ENCODE measurements around the gene MYADML2. TPM values are rescaled to one million over a fixed set of nuclear protein-coding genes. Genes with fewer than 3 reads are reported as not detected.

MYADML2 gene
- total RNA-seq, 1 donor from 2014 or later = not detected

GRCh38 chr17:81964081-81964849 is 17.2 kb upstream of the MYADML2 start:
- TF ChIP-seq CTCF (IDR thresholded peaks at IDR 0.05; ENCODE audit: unreplicated experiment) = no peak
- no peaks in the 10 kb centered on the region for H3K36me3 Mint-ChIP-seq (ENCODE audit: low read depth, unreplicated experiment)
- no peak overlapping the region for H3K27ac Mint-ChIP-seq (ENCODE audit: unreplicated experiment)
- H3K27me3 Mint-ChIP-seq (ENCODE audit: unreplicated experiment) = peaks cover 23% of the 10 kb centered on the region
- no peaks in the 10 kb centered on the region for H3K9me3 Mint-ChIP-seq (ENCODE audit: unreplicated experiment)
- H3K4me3 Mint-ChIP-seq (ENCODE audit: unreplicated experiment) = no peak overlapping the region
- H3K4me1 Mint-ChIP-seq (ENCODE audit: unreplicated experiment) = no peaks in the 10 kb centered on the region
- DNase-seq (ENCODE audit: low spot score) = no peak

- Mint-ChIP-seq H3K4me3 (ENCODE audit: unreplicated experiment) (no peak overlapping the region), H3K27me3 (ENCODE audit: unreplicated experiment) (peaks cover 30% of the 10 kb centered on the region), H3K36me3 (ENCODE audit: low read depth, unreplicated experiment) (peaks cover 5% of the 10 kb centered on the region), H3K9me3 (ENCODE audit: unreplicated experiment) (no peaks in the 10 kb centered on the region), H3K4me1 (ENCODE audit: unreplicated experiment) (peaks cover 4% of the 10 kb centered on the region), H3K27ac (ENCODE audit: unreplicated experiment) (no peak overlapping the region)
- no peak for DNase-seq (ENCODE audit: low spot score)
- no peak for TF ChIP-seq CTCF (IDR thresholded peaks at IDR 0.05; ENCODE audit: unreplicated experiment)
These were observed 15.7 kb upstream of the MYADML2 start for GRCh38 chr17:81962499-81963441.

GRCh38 chr17:81961521-81962498 is 14.8 kb upstream of the MYADML2 start:
- Mint-ChIP-seq H3K36me3 (ENCODE audit: low read depth, unreplicated experiment) (peaks cover 8% of the 10 kb centered on the region), H3K27me3 (ENCODE audit: unreplicated experiment) (peaks cover 36% of the 10 kb centered on the region), H3K4me1 (ENCODE audit: unreplicated experiment) (peaks cover 4% of the 10 kb centered on the region), H3K4me3 (ENCODE audit: unreplicated experiment) (no peak overlapping the region), H3K9me3 (ENCODE audit: unreplicated experiment) (no peaks in the 10 kb centered on the region), H3K27ac (ENCODE audit: unreplicated experiment) (no peak overlapping the region)
- no peak for DNase-seq (ENCODE audit: low spot score)
- TF ChIP-seq CTCF (IDR thresholded peaks at IDR 0.05; ENCODE audit: unreplicated experiment) = no peak

GRCh38 chr17:81961087-81961511 is 14.1 kb upstream of the MYADML2 start, which contains the start of gene NOTUM:
NOTUM (minus strand) TSS chr17:81961187; CDS start chr17:81960909, 278 bp downstream.
- no peak within 1 kb of the TSS for H3K4me3 Mint-ChIP-seq (ENCODE audit: unreplicated experiment)
- DNase-seq (ENCODE audit: low spot score) = no peak
- H3K27ac Mint-ChIP-seq (ENCODE audit: unreplicated experiment) = no peak within 1 kb of the TSS
- H3K36me3 Mint-ChIP-seq (ENCODE audit: low read depth, unreplicated experiment) = peaks cover 8% of the 10 kb centered on the region
- H3K27me3 Mint-ChIP-seq (ENCODE audit: unreplicated experiment) = peaks cover 35% of the 10 kb centered on the region
- peaks cover 4% of the 10 kb centered on the region for H3K4me1 Mint-ChIP-seq (ENCODE audit: unreplicated experiment)
- no peak for TF ChIP-seq CTCF (IDR thresholded peaks at IDR 0.05; ENCODE audit: unreplicated experiment)
- no peaks in the 10 kb centered on the region for H3K9me3 Mint-ChIP-seq (ENCODE audit: unreplicated experiment)

Measured in endothelial cell (in vitro differentiated cells).